Caco-2 (cell line): Measurements from ENCODE around the gene ZNF544. TPM values are rescaled to one million over a fixed set of nuclear protein-coding genes. Genes with fewer than 3 reads are reported as not detected.
A peak's percentile ranks its signal among the peaks of the same experiment; 100 is the strongest.

Experiments used
- BruUV-seq: library from RNA; stranded (reverse); fragments of 400-500 nt; replicated peaks from 2 replicates; lab custom pipeline; 2021; lab: Mats Ljungman, UMichigan
- CTCF ChIA-PET: fragments of 300-600 bp; sonication (Branson Sonifier 250); formaldehyde crosslinking; loops from one replicate; lab custom pipeline; 2022; ENCODE audit warnings: antibody characterized with exemption; lab: Charles Lee
- POLR2A ChIA-PET: fragments of 300-600 bp; sonication (Branson Sonifier 250); formaldehyde crosslinking; loops from one replicate; lab custom pipeline; 2022; ENCODE audit warnings: antibody characterized with exemption; lab: Charles Lee
- DNase-seq, 2 experiments: peaks; one replicate each; pipeline versions ENCODE4 v3.0.0 to v3.0.0-alpha.2; 2020 to 2022
- H3K27me3 ChIP-seq: replicated peaks from 2 replicates; pipeline ENCODE4 v1.6.0; 2011; ENCODE audit warnings: low read length; ENCODE audit not compliant: control insufficient read depth, insufficient read depth
- H3K36me3 ChIP-seq: 2 replicates; pipeline ENCODE4 v1.5.1; 2011; ENCODE audit warnings: low read length; ENCODE audit not compliant: control insufficient read depth, insufficient read depth
- H3K4me1 ChIP-seq: fragments of 250-450 bp; sonication (Bioruptor Pico); 2 replicates; pipeline ENCODE4 v1.5.1; 2020; ENCODE audit warnings: mild to moderate bottlenecking
- H3K4me3 ChIP-seq: 2 replicates; pipeline ENCODE4 v1.5.1; 2011; ENCODE audit warnings: low read depth, mild to moderate bottlenecking, control low read depth, low read length
- H3K9me3 ChIP-seq: fragments of 250-450 bp; sonication (Bioruptor Pico); 2 replicates; pipeline ENCODE4 v1.5.1; 2020; ENCODE audit warnings: mild to moderate bottlenecking, moderate library complexity
- H3K27ac Mint-ChIP-seq: one replicate; pipeline ENCODE4 v1.8.0; 2022; ENCODE audit warnings: mixed read lengths; ENCODE audit not compliant: unreplicated experiment
- H3K27me3 Mint-ChIP-seq: one replicate; pipeline ENCODE4 v1.8.0; 2022; ENCODE audit warnings: mixed read lengths; ENCODE audit not compliant: insufficient read depth, unreplicated experiment
- H3K36me3 Mint-ChIP-seq: one replicate; pipeline ENCODE4 v1.8.0; 2022; ENCODE audit warnings: mild to moderate bottlenecking, mixed read lengths; ENCODE audit not compliant: insufficient read depth, unreplicated experiment
- H3K4me1 Mint-ChIP-seq: one replicate; pipeline ENCODE4 v1.8.0; 2022; ENCODE audit warnings: low read depth, mixed read lengths; ENCODE audit not compliant: unreplicated experiment
- H3K4me3 Mint-ChIP-seq: one replicate; pipeline ENCODE4 v1.8.0; 2022; ENCODE audit warnings: mild to moderate bottlenecking, moderate library complexity, mixed read lengths; ENCODE audit not compliant: unreplicated experiment
- H3K9me3 Mint-ChIP-seq: one replicate; pipeline ENCODE4 v1.8.0; 2022; ENCODE audit warnings: mixed read lengths; ENCODE audit not compliant: unreplicated experiment
- intact Hi-C: fragments of 100-400 bp; cut with micrococcal nuclease; formaldehyde crosslinking; loops from one replicate; pipeline ENCODE4 v1.10.0; 2022; ENCODE audit not compliant: unreplicated experiment
- total RNA-seq: library from RNA; stranded (reverse); gene quantifications from 2 replicates; pipeline ENCODE4 v1.2.3, GENCODE V29; 2022
- TF ChIP-seq, protein P1 (sequence below), 2 experiments: fragments of 200-600 bp in 1 of 2; IDR thresholded peaks; 1 replicate in 1 of 2; 2 replicates in 1 of 2; pipeline versions ENCODE4 v1.5.1 to v1.8.0; 2011 to 2022; ENCODE audit warnings: antibody characterized with exemption in 1 of 2, control low read depth in 1 of 2, inconsistent platforms in 1 of 2, low read depth in 1 of 2, low read length in 1 of 2, mild to moderate bottlenecking in 1 of 2, moderate library complexity in 1 of 2; ENCODE audit not compliant: insufficient read depth in 1 of 2, severe bottlenecking in 1 of 2, unreplicated experiment in 1 of 2

ZNF544 gene
- total RNA-seq, 1 experiment from 2014 or later: 48.7 TPM

DNA sequence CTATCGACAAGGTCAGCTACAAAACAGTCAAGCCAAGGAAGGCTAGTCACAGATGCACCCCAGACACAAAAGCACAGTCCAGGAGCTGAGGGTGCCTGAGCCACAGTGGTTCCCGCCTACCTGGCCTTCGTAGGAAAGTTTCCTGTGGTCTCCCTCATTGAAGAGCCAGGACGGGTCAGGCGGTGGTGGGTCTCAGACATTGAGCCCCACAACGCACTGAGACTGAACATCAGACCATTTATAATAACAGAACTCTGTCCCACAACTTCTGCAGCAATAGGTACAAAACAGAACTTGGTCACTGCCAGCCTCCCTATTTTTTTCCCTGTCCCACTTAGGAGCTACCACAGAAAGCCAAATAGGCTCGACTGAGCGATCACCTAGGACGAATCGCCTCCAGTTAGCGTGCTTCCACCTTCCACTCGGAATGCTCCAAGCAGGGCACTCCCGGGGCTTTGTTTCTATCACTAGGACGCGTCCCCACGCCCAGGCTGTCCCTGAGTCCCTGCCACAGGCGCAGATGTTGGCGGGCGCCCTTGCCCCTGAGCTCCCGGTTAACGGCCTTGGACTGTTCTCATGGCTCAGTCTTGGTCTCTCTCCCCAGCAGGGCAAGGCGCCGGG, 640 bp upstream of the ZNF544 start:
- CTCF ChIA-PET: no interaction called here
- TSS peak; percentile 91 for BruUV-seq
- POLR2A ChIA-PET: interaction anchor here (0.6 to 1.0 kb wide), 2 partner anchors 20 to 45 kb away, joined by 3 to 5 read pairs; partner anchors contain the start of gene ZNF274
- Histone ChIP-seq H3K36me3 (peaks cover 19% of the 10 kb centered on the region), H3K4me1 (peaks cover 5% of the 10 kb centered on the region; the same call in 1 of the 2 replicates), H3K4me3 (peak overlapping the region; percentile 66), H3K9me3 (peaks cover 38% of the 10 kb centered on the region), H3K27me3 (no peaks in the 10 kb centered on the region)
- intact Hi-C loops: loop anchor here (2.0 to 10.0 kb wide), 3 partner anchors 45 to 77 kb away; partner anchors contain the start of genes ERVK3-1, ZNF274 and ZNF8
- Mint-ChIP-seq H3K27me3 (no peaks in the 10 kb centered on the region), H3K4me3 (peak overlapping the region; percentile 96), H3K36me3 (peaks cover 57% of the 10 kb centered on the region), H3K4me1 (peaks cover 7% of the 10 kb centered on the region), H3K9me3 (peaks cover 35% of the 10 kb centered on the region), H3K27ac (peak overlapping the region; percentile 99)
- DNase-seq: peak in 1 of 2 experiments; percentile 12
- TF ChIP-seq, protein P1, sequence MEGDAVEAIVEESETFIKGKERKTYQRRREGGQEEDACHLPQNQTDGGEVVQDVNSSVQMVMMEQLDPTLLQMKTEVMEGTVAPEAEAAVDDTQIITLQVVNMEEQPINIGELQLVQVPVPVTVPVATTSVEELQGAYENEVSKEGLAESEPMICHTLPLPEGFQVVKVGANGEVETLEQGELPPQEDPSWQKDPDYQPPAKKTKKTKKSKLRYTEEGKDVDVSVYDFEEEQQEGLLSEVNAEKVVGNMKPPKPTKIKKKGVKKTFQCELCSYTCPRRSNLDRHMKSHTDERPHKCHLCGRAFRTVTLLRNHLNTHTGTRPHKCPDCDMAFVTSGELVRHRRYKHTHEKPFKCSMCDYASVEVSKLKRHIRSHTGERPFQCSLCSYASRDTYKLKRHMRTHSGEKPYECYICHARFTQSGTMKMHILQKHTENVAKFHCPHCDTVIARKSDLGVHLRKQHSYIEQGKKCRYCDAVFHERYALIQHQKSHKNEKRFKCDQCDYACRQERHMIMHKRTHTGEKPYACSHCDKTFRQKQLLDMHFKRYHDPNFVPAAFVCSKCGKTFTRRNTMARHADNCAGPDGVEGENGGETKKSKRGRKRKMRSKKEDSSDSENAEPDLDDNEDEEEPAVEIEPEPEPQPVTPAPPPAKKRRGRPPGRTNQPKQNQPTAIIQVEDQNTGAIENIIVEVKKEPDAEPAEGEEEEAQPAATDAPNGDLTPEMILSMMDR (IDR thresholded peaks at IDR 0.05; ENCODE audit: insufficient read depth in 1 of 2, low read depth in 1 of 2, low read length in 1 of 2, severe bottlenecking in 1 of 2, unreplicated experiment in 1 of 2): no peak

DNA sequence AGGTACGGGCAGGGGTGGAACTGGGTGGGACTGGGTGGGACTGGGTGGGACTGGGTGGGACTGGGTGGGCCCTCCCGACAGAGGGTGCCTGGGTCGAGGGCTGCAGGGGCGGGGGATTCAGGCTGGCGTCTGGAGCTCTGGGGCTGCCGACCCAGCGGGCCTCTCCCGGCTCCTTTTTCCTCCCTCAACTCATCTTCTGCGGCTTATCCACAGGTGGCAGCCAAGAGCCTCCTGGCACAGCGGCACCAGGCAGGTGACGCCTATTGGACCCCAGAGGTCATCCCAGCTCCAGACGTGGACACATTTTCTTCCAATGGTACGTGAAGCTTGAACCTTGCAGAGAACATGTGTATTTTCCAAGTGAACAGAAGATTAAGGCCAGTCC, 533 bp downstream of the ZNF544 start:
- Mint-ChIP-seq H3K4me3 (peak overlapping the region; percentile 96), H3K36me3 (peaks cover 69% of the 10 kb centered on the region)

DNA sequence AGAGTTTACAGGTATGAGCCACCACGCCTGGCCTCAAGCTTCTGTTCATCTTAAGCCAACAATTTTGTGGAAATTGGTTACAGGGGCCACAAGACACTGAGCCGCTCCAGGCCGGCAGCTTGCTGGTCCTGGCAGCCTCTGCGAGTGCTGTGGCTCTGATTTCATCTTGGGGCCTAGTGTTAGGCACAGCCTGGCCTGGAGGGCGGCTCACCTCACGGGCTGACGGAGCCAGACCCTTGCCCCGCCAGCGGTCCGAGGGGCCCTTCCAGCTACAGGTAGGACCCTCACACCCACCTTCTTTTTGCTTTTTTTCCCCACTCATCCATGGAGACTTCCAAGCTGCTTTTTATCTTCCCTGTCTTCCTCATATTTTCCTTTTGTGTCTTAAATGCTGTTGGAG, 8.6 kb downstream of the ZNF544 start:
- no TSS peak for BruUV-seq
- CTCF ChIA-PET: no interaction called here

More for the DNA sequence above, 533 bp downstream of the ZNF544 start:
- Mint-ChIP-seq H3K27me3 (no peaks in the 10 kb centered on the region), H3K4me1 (peaks cover 7% of the 10 kb centered on the region), H3K27ac (peak overlapping the region; percentile 99), H3K9me3 (peaks cover 43% of the 10 kb centered on the region)
- TF ChIP-seq, protein P1 (IDR thresholded peaks at IDR 0.05; ENCODE audit: insufficient read depth in 1 of 2, low read depth in 1 of 2, low read length in 1 of 2, severe bottlenecking in 1 of 2, unreplicated experiment in 1 of 2): peak; percentile 14 to 20
- BruUV-seq: no TSS peak
- Histone ChIP-seq H3K9me3 (peaks cover 28% of the 10 kb centered on the region), H3K27me3 (no peaks in the 10 kb centered on the region), H3K4me3 (peak overlapping the region; percentile 66), H3K36me3 (peaks cover 21% of the 10 kb centered on the region), H3K4me1 (peaks cover 5% of the 10 kb centered on the region; the same call in 1 of the 2 replicates)
- intact Hi-C loops: loop anchor here (2.0 to 10.0 kb wide), 3 partner anchors 46 to 76 kb away; partner anchors contain the start of genes ERVK3-1, ZNF274 and ZNF8
- POLR2A ChIA-PET: no interaction called here
- peak in 1 of 2 experiments; percentile 41 for DNase-seq
- CTCF ChIA-PET: no interaction called here

More for the DNA sequence above, 8.6 kb downstream of the ZNF544 start:
- POLR2A ChIA-PET: no interaction called here
- Histone ChIP-seq H3K4me1 (no peaks in the 10 kb centered on the region), H3K4me3 (no peak overlapping the region), H3K27me3 (no peaks in the 10 kb centered on the region), H3K9me3 (peaks cover 30% of the 10 kb centered on the region), H3K36me3 (peaks cover 17% of the 10 kb centered on the region)
- no peak for DNase-seq
- H3K4me3 Mint-ChIP-seq: no peak overlapping the region
- TF ChIP-seq, protein P1 (IDR thresholded peaks at IDR 0.05; ENCODE audit: insufficient read depth in 1 of 2, low read depth in 1 of 2, low read length in 1 of 2, severe bottlenecking in 1 of 2, unreplicated experiment in 1 of 2): no peak
- H3K36me3 Mint-ChIP-seq: peaks cover 96% of the 10 kb centered on the region
- intact Hi-C loops: no loop called here
- H3K27ac Mint-ChIP-seq: no peak overlapping the region
- no peaks in the 10 kb centered on the region for H3K27me3 Mint-ChIP-seq
- H3K4me1 Mint-ChIP-seq: no peaks in the 10 kb centered on the region
- H3K9me3 Mint-ChIP-seq: peaks cover 34% of the 10 kb centered on the region
